ENCODE results near the gene RBP2. TPM values are rescaled to one million over a fixed set of nuclear protein-coding genes. Genes with fewer than 3 reads are reported as not detected.

The RBP2 gene
- total RNA-seq, 1 donor from 2014 or later: not detected

DNA sequence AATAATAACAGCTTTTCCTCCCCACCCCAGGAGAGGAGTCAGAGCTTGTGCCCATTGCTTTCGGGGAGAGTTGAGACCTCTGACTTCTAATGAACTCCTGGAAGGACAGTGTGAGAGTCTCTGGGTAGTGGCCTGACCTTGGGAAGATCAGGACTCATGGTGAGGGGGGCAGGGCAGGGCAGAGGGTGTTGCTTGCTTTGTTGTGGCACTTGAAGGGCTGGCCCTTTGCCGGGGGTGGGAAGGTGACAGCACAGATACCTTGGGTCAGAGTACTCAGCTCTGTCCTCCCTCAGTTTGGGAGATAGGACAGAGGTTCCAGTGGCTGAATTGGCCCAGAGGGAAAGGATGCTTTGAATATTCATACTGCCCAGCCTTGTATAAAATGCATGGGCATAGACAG lies 15.8 kb downstream of the RBP2 start:
- H3K4me1 Mint-ChIP-seq (ENCODE audit: low read depth): peaks cover 13% of the 10 kb centered on the region
- no peaks in the 10 kb centered on the region for H3K9me3 Mint-ChIP-seq (ENCODE audit: low read depth)
- no peak overlapping the region for H3K4me3 Mint-ChIP-seq (ENCODE audit: low read depth)
- no peak for DNase-seq (ENCODE audit: low spot score, unreplicated experiment)
- H3K27ac Mint-ChIP-seq: no peak overlapping the region
- H3K36me3 Mint-ChIP-seq (ENCODE audit: insufficient read depth): no peaks in the 10 kb centered on the region
- TF ChIP-seq, protein P1, sequence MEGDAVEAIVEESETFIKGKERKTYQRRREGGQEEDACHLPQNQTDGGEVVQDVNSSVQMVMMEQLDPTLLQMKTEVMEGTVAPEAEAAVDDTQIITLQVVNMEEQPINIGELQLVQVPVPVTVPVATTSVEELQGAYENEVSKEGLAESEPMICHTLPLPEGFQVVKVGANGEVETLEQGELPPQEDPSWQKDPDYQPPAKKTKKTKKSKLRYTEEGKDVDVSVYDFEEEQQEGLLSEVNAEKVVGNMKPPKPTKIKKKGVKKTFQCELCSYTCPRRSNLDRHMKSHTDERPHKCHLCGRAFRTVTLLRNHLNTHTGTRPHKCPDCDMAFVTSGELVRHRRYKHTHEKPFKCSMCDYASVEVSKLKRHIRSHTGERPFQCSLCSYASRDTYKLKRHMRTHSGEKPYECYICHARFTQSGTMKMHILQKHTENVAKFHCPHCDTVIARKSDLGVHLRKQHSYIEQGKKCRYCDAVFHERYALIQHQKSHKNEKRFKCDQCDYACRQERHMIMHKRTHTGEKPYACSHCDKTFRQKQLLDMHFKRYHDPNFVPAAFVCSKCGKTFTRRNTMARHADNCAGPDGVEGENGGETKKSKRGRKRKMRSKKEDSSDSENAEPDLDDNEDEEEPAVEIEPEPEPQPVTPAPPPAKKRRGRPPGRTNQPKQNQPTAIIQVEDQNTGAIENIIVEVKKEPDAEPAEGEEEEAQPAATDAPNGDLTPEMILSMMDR (IDR thresholded peaks at IDR 0.05; ENCODE audit: unreplicated experiment): no peak
- no peaks in the 10 kb centered on the region for H3K27me3 Mint-ChIP-seq

DNA sequence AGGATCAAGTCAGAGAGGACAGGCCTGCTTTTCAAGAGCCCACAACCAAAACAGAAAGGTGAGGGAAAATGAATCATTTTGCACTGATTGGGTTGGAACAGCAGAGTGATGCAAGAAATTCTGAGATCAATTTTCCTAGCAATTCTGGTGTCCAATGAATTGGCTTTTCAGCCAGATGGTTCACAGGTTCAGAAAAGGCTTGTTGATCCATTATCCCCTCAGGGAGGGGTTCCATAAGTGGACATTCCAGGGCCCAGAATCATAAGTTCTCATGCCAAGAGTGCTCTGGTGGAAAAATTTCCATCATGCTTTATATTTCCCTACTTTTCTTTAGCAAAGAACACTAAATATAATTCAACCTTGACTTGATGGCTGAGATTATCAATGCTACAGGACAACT lies 16.2 kb downstream of the RBP2 start:
- H3K4me3 Mint-ChIP-seq (ENCODE audit: low read depth): no peak overlapping the region
- no peaks in the 10 kb centered on the region for H3K9me3 Mint-ChIP-seq (ENCODE audit: low read depth)
- H3K27me3 Mint-ChIP-seq: no peaks in the 10 kb centered on the region
- no peak for DNase-seq (ENCODE audit: low spot score, unreplicated experiment)
- H3K4me1 Mint-ChIP-seq (ENCODE audit: low read depth): peaks cover 13% of the 10 kb centered on the region
- TF ChIP-seq, protein P1 (IDR thresholded peaks at IDR 0.05; ENCODE audit: unreplicated experiment): no peak
- H3K36me3 Mint-ChIP-seq (ENCODE audit: insufficient read depth): no peaks in the 10 kb centered on the region
- H3K27ac Mint-ChIP-seq: no peak overlapping the region

DNA sequence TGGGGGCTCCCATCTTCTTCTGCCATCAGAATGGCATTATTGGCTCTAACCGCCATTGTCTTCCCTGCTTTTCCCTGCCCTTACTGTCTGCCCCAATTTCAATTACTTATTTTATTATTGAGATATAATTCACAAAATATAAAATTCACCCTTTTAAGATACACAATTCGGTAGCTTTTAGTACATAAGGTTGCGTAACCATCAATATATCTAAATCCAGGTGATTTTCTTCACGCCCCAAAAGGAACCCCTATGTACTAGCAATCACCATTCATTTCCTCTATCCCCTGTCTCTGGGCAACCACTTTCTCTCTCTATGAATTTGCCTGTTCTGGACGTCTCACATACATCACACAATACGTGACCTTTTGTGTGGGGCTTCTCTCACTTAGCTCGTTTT lies 18.0 kb downstream of the RBP2 start:
- H3K36me3 Mint-ChIP-seq (ENCODE audit: insufficient read depth): no peaks in the 10 kb centered on the region
- H3K4me1 Mint-ChIP-seq (ENCODE audit: low read depth): peaks cover 16% of the 10 kb centered on the region
- TF ChIP-seq, protein P1 (IDR thresholded peaks at IDR 0.05; ENCODE audit: unreplicated experiment): no peak
- no peak overlapping the region for H3K4me3 Mint-ChIP-seq (ENCODE audit: low read depth)
- DNase-seq (ENCODE audit: low spot score, unreplicated experiment): no peak
- H3K9me3 Mint-ChIP-seq (ENCODE audit: low read depth): no peaks in the 10 kb centered on the region
- no peaks in the 10 kb centered on the region for H3K27me3 Mint-ChIP-seq
- no peak overlapping the region for H3K27ac Mint-ChIP-seq

DNA sequence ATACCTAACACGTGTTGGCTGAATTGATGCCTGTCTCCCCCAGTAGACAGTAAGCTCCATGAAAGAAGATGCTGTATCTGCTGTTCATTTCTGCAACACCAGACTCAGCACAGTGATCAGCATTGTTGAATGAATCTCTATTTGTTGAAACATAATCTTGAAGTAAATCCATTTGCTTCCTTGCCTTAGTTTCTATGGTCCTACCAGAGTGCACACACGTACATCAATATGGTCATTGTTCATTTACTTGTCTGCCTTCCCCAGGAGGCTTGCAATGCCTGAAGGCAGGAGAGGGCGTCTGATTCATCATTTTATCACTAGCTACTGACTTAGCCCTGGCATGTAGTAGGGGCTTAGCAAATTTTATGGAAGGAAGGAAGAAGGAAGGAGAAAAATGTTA lies 19.2 kb downstream of the RBP2 start:
- TF ChIP-seq, protein P1 (IDR thresholded peaks at IDR 0.05; ENCODE audit: unreplicated experiment): no peak
- Mint-ChIP-seq H3K9me3 (ENCODE audit: low read depth) (no peaks in the 10 kb centered on the region), H3K4me3 (ENCODE audit: low read depth) (no peak overlapping the region), H3K27ac (no peak overlapping the region), H3K27me3 (no peaks in the 10 kb centered on the region), H3K4me1 (ENCODE audit: low read depth) (peaks cover 11% of the 10 kb centered on the region), H3K36me3 (ENCODE audit: insufficient read depth) (no peaks in the 10 kb centered on the region)
- DNase-seq (ENCODE audit: low spot score, unreplicated experiment): no peak

DNA sequence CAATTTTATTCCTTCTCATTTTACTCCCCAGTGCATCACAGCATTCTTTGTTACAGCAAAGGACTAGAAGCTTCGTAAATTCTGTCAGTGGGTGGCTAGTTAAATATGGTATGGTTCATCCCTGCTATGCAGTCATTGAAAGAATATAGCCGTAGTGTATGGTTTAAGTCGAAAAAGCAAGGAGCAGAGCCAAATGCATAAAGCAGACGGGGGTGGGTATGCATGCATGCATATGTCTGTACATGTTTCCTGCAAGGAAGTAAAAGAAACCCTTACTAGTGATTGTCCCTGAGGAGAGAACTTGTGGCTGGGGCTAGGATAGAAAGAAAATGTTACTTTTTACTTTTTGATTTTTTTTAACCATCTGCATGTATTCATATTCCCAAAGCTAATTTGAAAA lies 19.9 kb downstream of the RBP2 start:
- DNase-seq (ENCODE audit: low spot score, unreplicated experiment): no peak
- peaks cover 6% of the 10 kb centered on the region for H3K4me1 Mint-ChIP-seq (ENCODE audit: low read depth)
- H3K9me3 Mint-ChIP-seq (ENCODE audit: low read depth): no peaks in the 10 kb centered on the region
- no peaks in the 10 kb centered on the region for H3K36me3 Mint-ChIP-seq (ENCODE audit: insufficient read depth)
- H3K4me3 Mint-ChIP-seq (ENCODE audit: low read depth): no peak overlapping the region
- no peaks in the 10 kb centered on the region for H3K27me3 Mint-ChIP-seq
- H3K27ac Mint-ChIP-seq: no peak overlapping the region
- TF ChIP-seq, protein P1 (IDR thresholded peaks at IDR 0.05; ENCODE audit: unreplicated experiment): no peak

Measured in progenitor cell of endocrine pancreas (in vitro differentiated cells).